Activated T-helper 1 cell treated with anti-CD3 and anti-CD28 coated beads, Interleukin-12 subunit alpha, Interleukin-12 subunit beta, Interleukin-2, Interleukin-4 antibody, amounts not matched to agents 30 ng/mL and 10 ng/mL and 1 ng/mL, durations not matched to agents 14 hours and 24 hours and 36 hours (primary cell): ENCODE measurements around the gene GFPT2. TPM values are rescaled to one million over a fixed set of nuclear protein-coding genes. Genes with fewer than 3 reads are reported as not detected.

Source experiments
- DNase-seq: peaks from one replicate; pipeline ENCODE4 v3.0.0; 2021; ENCODE audit warnings: low spot score
- H3K27ac Mint-ChIP-seq: one replicate; pipeline ENCODE4 v1.8.0; 2021; ENCODE audit warnings: mild to moderate bottlenecking, mixed read lengths
- H3K27me3 Mint-ChIP-seq: one replicate; pipeline ENCODE4 v1.8.0; 2022; ENCODE audit warnings: mild to moderate bottlenecking, moderate library complexity, mixed read lengths; ENCODE audit not compliant: insufficient read depth
- H3K36me3 Mint-ChIP-seq: one replicate; pipeline ENCODE4 v1.8.0; 2021; ENCODE audit warnings: low read depth, mixed read lengths
- H3K4me1 Mint-ChIP-seq: one replicate; pipeline ENCODE4 v1.8.0; 2021; ENCODE audit warnings: low read depth, mixed read lengths
- H3K4me3 Mint-ChIP-seq: one replicate; pipeline ENCODE4 v1.8.0; 2021; ENCODE audit warnings: mild to moderate bottlenecking, moderate library complexity, mixed read lengths
- H3K9me3 Mint-ChIP-seq: one replicate; pipeline ENCODE4 v1.8.0; 2021; ENCODE audit warnings: mixed read lengths
- intact Hi-C: fragments of 100-400 bp; cut with micrococcal nuclease; formaldehyde crosslinking; loops from one replicate; pipeline ENCODE4 v1.15.1; 2024
- total RNA-seq: library from RNA; stranded (reverse); gene quantifications from 2 replicates; pipeline ENCODE4 v1.2.3, GENCODE V29; 2022

GFPT2 gene
- total RNA-seq, 1 donor from 2014 or later, result 1.1 TPM

GRCh38 chr5:180296771-180297170 lies 56.4 kb downstream of the GFPT2 start:
- Mint-ChIP-seq H3K4me1 (peaks cover 14% of the 10 kb centered on the region), H3K36me3 (peaks cover 2% of the 10 kb centered on the region), H3K4me3 (no peak overlapping the region), H3K27ac (no peak overlapping the region), H3K9me3 (no peaks in the 10 kb centered on the region), H3K27me3 (no peaks in the 10 kb centered on the region)
- no peak for DNase-seq
- intact Hi-C loops, result loop anchor here (10.0 kb wide), 3 partner anchors 602 to 948 kb away; partner anchors contain the start of genes CANX, RACK1 and RUFY1

DNA sequence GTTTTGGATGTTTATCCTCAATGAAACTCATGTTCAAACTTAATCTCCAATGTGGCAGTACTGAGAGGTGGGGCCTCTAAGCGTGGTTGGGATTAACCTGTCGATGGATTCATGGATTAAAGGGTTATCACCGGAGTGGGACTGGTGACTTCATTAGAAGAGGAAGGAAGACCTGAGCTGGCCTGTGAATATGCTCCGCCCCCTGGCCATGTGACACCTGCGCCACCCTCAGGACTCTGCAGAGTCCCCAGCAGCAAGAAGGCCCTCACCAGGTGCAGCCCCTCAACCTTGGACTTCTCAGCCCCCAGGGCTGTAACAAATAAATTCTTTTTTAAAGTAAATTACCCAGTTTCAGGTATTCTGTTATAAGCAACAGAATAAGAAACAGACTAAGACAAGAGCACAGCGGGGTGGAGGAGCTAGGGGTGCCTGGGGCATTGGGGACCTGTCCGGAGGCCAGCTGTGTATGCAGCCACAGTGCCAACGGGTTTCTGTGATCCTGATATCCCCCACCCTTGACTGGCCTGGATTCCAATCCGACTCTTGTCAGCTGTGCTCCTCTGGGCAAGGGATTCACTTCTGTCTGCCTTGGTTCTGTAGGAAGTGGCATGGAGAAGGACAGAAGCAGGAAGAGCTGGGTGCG lies 58.1 kb downstream of the GFPT2 start:
- Mint-ChIP-seq H3K27ac (no peak overlapping the region), H3K36me3 (peaks cover 6% of the 10 kb centered on the region), H3K4me1 (peaks cover 25% of the 10 kb centered on the region), H3K4me3 (no peak overlapping the region), H3K27me3 (no peaks in the 10 kb centered on the region), H3K9me3 (no peaks in the 10 kb centered on the region)
- no peak for DNase-seq
- intact Hi-C loops, result loop anchor here (5.0 to 10.0 kb wide), 5 partner anchors 197 to 950 kb away; partner anchors contain the start of genes CANX, CNOT6, RACK1 and RNF130

- H3K36me3 Mint-ChIP-seq, result peaks cover 6% of the 10 kb centered on the region
- H3K27ac Mint-ChIP-seq, result no peak overlapping the region
- H3K27me3 Mint-ChIP-seq, result no peaks in the 10 kb centered on the region
- intact Hi-C loops, result loop anchor here (5.0 to 10.0 kb wide), 5 partner anchors 198 to 950 kb away; partner anchors contain the start of genes CANX, CNOT6, RACK1 and RNF130
- H3K4me1 Mint-ChIP-seq, result peaks cover 26% of the 10 kb centered on the region
- no peak overlapping the region for H3K4me3 Mint-ChIP-seq
- H3K9me3 Mint-ChIP-seq, result no peaks in the 10 kb centered on the region
- DNase-seq, result no peak
Observed at GRCh38 chr5:180294411-180294810, 58.7 kb downstream of the GFPT2 start.

- Mint-ChIP-seq H3K27me3 (no peaks in the 10 kb centered on the region), H3K4me1 (peaks cover 26% of the 10 kb centered on the region), H3K27ac (peak within 1 kb of the TSS; percentile 98), H3K9me3 (no peaks in the 10 kb centered on the region), H3K4me3 (peak within 1 kb of the TSS; percentile 96), H3K36me3 (peaks cover 10% of the 10 kb centered on the region)
- peak; percentile 83 for DNase-seq
- intact Hi-C loops, result loop anchor here (2.0 to 10.0 kb wide), 8 partner anchors 83 to 953 kb away; partner anchors contain the start of genes CANX, CNOT6, RACK1 and RASGEF1C
Observed at GRCh38 chr5:180291943-180292831, 60.9 kb downstream of the GFPT2 start, which contains the start of gene MAPK9. Gene MAPK9, minus strand, starts transcription at chr5:180292083. Its CDS starts 11,522 bp downstream, at chr5:180280561.

DNA sequence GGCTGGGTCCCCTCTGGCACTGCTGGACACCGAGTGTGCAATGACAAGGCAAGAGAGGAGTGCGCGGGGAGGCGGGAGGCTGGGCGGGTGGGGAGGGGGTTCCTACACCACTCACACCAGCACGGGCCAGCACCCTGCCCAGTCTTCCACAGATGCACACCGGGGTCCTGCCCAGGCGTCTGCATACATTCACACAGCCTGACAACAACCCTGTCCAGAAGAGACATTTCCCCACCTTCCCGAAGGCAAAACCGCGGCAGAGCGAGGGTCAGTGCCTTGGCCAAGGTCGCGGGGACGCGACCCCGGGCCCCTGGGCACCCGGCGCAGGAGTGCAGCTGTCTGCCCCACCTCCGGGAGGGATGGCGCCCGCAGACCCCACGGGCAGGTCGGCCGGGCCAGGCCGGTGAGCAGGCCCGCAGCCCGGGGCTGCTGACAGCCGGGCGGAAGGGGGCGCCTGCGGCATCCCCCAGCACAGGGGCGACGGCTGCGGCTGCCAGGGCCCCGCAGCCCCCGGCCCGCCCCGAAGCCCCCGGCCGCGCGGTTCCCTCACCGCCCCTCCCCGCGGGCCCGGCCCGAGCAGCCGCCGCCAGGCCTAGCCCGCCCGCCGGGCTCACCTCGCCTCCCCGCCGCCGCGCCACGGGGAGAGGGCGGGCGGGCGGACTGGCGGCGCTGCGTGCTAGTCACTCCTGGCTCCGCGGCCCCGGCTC lies 61.7 kb downstream of the GFPT2 start:
- intact Hi-C loops, result loop anchor here (5.0 to 10.0 kb wide), 5 partner anchors 201 to 953 kb away; partner anchors contain the start of genes CANX, CNOT6, RACK1 and RNF130
- Mint-ChIP-seq H3K4me1 (peaks cover 26% of the 10 kb centered on the region), H3K27ac (peak overlapping the region; percentile 87)

GRCh38 chr5:180290568-180291233 lies 62.4 kb downstream of the GFPT2 start:
- Mint-ChIP-seq H3K27ac (peak overlapping the region; percentile 87), H3K36me3 (peaks cover 19% of the 10 kb centered on the region), H3K9me3 (no peaks in the 10 kb centered on the region), H3K27me3 (no peaks in the 10 kb centered on the region), H3K4me3 (peak overlapping the region; percentile 88), H3K4me1 (peaks cover 26% of the 10 kb centered on the region)
- no peak for DNase-seq
- intact Hi-C loops, result loop anchor here (5.0 to 10.0 kb wide), 5 partner anchors 202 to 954 kb away; partner anchors contain the start of genes CANX, CNOT6, RACK1 and RNF130

More for the DNA sequence above, 61.7 kb downstream of the GFPT2 start:
- DNase-seq, result peak; percentile 2
- Mint-ChIP-seq H3K9me3 (no peaks in the 10 kb centered on the region), H3K4me3 (peak overlapping the region; percentile 88), H3K27me3 (no peaks in the 10 kb centered on the region), H3K36me3 (peaks cover 17% of the 10 kb centered on the region)

DNA sequence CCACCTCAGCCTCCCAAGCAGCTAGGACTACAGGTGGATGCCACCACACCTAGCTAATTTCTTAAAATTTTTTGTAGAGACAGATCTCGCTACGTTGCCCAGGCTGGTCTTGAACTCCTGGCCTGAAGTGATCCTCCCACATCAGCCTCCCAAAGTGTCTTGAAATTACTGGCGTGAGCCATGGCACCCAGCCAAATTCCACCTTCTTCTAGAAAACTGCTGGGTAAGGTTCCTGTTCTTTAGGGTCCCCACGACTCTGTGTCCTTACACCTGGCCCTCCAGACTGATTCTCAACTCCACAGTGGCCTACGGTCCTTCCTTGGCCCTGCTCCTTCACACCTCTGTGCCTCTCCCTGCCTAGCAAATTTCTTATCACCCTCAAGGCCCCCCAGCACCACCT lies 63.2 kb downstream of the GFPT2 start:
- Mint-ChIP-seq H3K27me3 (no peaks in the 10 kb centered on the region), H3K27ac (no peak overlapping the region), H3K36me3 (peaks cover 25% of the 10 kb centered on the region), H3K4me3 (peak overlapping the region; percentile 88), H3K9me3 (peaks cover under 1% of the 10 kb centered on the region), H3K4me1 (peaks cover 26% of the 10 kb centered on the region)
- DNase-seq, result no peak
- intact Hi-C loops, result loop anchor here (5.0 to 10.0 kb wide), 5 partner anchors 202 to 955 kb away; partner anchors contain the start of genes CANX, CNOT6, RACK1 and RNF130

GRCh38 chr5:180289433-180289832 lies 63.7 kb downstream of the GFPT2 start:
- Mint-ChIP-seq H3K36me3 (peaks cover 30% of the 10 kb centered on the region), H3K27ac (no peak overlapping the region), H3K4me1 (peaks cover 26% of the 10 kb centered on the region)

GRCh38 chr5:180287868-180288267 lies 65.3 kb downstream of the GFPT2 start:
- no peak for DNase-seq
- intact Hi-C loops, result no loop called here
- Mint-ChIP-seq H3K36me3 (peaks cover 40% of the 10 kb centered on the region), H3K27ac (no peak overlapping the region), H3K4me3 (no peak overlapping the region), H3K4me1 (peaks cover 17% of the 10 kb centered on the region), H3K27me3 (no peaks in the 10 kb centered on the region), H3K9me3 (peaks cover 6% of the 10 kb centered on the region)

More at GRCh38 chr5:180289433-180289832, 63.7 kb downstream of the GFPT2 start:
- Mint-ChIP-seq H3K9me3 (peaks cover 6% of the 10 kb centered on the region), H3K4me3 (no peak overlapping the region), H3K27me3 (no peaks in the 10 kb centered on the region)
- DNase-seq, result no peak
- intact Hi-C loops, result no loop called here

- Mint-ChIP-seq H3K4me1 (peaks cover 13% of the 10 kb centered on the region), H3K36me3 (peaks cover 42% of the 10 kb centered on the region), H3K27me3 (no peaks in the 10 kb centered on the region), H3K4me3 (no peak overlapping the region), H3K27ac (no peak overlapping the region), H3K9me3 (peaks cover 6% of the 10 kb centered on the region)
- DNase-seq, result no peak
- intact Hi-C loops, result no loop called here
Observed at GRCh38 chr5:180287404-180287803, 65.7 kb downstream of the GFPT2 start.

DNA sequence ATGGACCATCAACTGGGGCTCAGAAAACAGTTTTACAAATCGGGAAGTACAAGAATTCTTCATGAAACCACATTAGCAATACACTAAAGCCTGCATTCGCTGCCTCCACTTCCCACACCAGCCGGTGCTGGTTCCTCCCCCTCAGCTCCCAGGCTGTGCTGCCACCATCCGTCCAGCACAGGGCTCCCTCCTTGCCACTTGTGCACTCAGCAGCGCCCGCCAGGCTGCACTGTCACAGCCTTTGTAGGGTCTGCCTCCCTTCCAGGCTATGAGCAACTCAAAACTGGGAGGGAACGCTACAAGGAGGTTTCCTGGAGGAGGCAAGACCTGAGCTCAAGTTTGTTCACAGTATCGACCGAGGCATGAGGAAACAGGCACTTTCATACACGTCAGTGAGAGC lies 69.0 kb downstream of the GFPT2 start:
- H3K36me3 Mint-ChIP-seq, result peaks cover 60% of the 10 kb centered on the region
- H3K27ac Mint-ChIP-seq, result no peak overlapping the region
- no peak overlapping the region for H3K4me3 Mint-ChIP-seq
- no peak for DNase-seq
- peaks cover 20% of the 10 kb centered on the region for H3K9me3 Mint-ChIP-seq
- intact Hi-C loops, result no loop called here
- no peaks in the 10 kb centered on the region for H3K27me3 Mint-ChIP-seq
- no peaks in the 10 kb centered on the region for H3K4me1 Mint-ChIP-seq
